OCI-LY1 (cell line): ENCODE data around the gene GRM7.

ENCODE experiments used
- CTCF ChIP-seq: fragments of 200-600 bp; sonication (generic), shearing (Covaris generic); IDR thresholded peaks from 2 replicates; pipeline ENCODE4 v1.5.1; 2017; ENCODE audit warnings: mild to moderate bottlenecking, antibody characterized with exemption, low read length, moderate library complexity, mixed read lengths
- EZH2 ChIP-seq: fragments of 200-600 bp; sonication (generic), shearing (Covaris generic); IDR thresholded peaks from 2 replicates; pipeline ENCODE4 v1.8.0; 2017; ENCODE audit warnings: borderline replicate concordance, mixed run types, mild to moderate bottlenecking, antibody characterized with exemption, low read length, moderate library complexity, mixed read lengths

DNA sequence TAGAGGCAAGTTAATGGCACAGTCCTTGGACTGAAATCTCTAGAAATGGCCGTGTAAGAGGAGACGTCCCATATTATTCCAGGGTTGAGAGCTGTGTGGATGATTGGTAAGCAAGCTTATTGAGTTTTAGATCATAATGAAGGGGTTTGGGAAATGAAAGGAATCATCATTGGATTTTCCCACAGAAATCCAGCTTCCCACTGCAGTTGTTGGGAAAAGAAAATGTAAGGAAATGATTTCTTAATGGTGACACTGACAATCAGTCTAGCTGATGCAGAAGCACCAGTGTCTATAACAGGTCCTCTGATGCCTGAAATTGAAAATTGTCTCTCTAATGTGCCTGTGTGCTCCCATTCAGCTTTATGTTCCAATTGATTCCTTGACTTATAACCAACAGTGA, 728.6 kb downstream of the GRM7 start:
- TF ChIP-seq CTCF (no peak), EZH2 (no peak)
